Measurements from ENCODE around the gene SAFB2. TPM values are rescaled to one million over a fixed set of nuclear protein-coding genes. Genes with fewer than 3 reads are reported as not detected.

Gene SAFB2
- polyA plus RNA-seq, 1 donor from 2014 or later = 40.1 TPM

DNA sequence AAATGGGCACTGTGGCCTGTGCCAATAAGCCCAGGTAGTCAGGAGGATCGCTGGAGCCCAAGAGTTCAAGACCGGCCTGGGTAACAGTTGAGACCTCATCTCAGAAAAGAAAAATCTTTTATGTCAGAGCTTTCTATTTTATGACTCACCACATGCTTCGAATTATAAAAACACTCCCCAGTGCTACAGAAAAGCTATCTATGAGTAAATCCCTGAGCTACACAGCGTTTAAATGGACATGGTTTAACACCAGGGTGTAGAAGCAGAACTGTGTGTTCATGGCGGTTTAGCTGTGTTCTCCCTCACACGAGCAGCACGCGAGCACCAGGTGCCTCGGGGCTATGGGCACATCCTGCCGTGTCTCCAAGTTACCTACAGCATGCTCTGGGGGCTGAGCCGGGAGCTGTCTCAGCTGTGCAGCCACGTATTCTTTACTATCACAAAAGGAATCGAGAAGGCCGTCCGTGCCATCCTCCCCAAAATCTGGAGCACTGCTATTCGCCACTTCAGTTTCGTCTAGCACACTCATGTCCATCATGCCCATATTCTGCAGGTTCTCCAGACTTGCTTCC, 6.7 kb downstream of the SAFB2 start:
- Histone ChIP-seq H3F3A (ENCODE audit: insufficient read depth, low read length, poor library complexity, severe bottlenecking) (no peaks in the 10 kb centered on the region), H3K9ac (ENCODE audit: low read length) (no peak overlapping the region), H3K4me3 (ENCODE audit: low read length) (no peak overlapping the region), H3K36me3 (ENCODE audit: insufficient read depth, low read length) (no peaks in the 10 kb centered on the region), H3K9me2 (ENCODE audit: insufficient read depth, low read length) (no peaks in the 10 kb centered on the region), H2AFZ (ENCODE audit: low read depth, low read length) (no peak overlapping the region), H3K27me3 (ENCODE audit: insufficient read depth, low read depth, low read length) (no peaks in the 10 kb centered on the region), H4K20me1 (ENCODE audit: insufficient read depth) (no peaks in the 10 kb centered on the region), H3K27ac (ENCODE audit: low read length) (no peak overlapping the region), H3K9me3 (ENCODE audit: low read length) (no peaks in the 10 kb centered on the region), H3K79me2 (replicated peaks; ENCODE audit: insufficient read depth, low read length) (peaks cover 39% of the 10 kb centered on the region), H3K4me2 (ENCODE audit: low read length) (no peak overlapping the region)
- TF ChIP-seq SMC3 (conservative IDR thresholded peaks at IDR 0.05; ENCODE audit: poor library complexity) = no peak
- no peak for TF ChIP-seq EZH2 (IDR thresholded peaks at IDR 0.05; ENCODE audit: borderline replicate concordance, insufficient read depth, low read length, poor library complexity, severe bottlenecking)
- no peak for TF ChIP-seq POLR2AphosphoS5 (IDR thresholded peaks at IDR 0.05)
- no peak for TF ChIP-seq RAD21 (conservative IDR thresholded peaks at IDR 0.05)
- no peak for TF ChIP-seq MXI1 (conservative IDR thresholded peaks at IDR 0.05; ENCODE audit: poor library complexity, severe bottlenecking)
- TF ChIP-seq TAF1 (IDR thresholded peaks at IDR 0.05; ENCODE audit: low read depth) = no peak
- no peak for TF ChIP-seq EP300 (conservative IDR thresholded peaks at IDR 0.05; ENCODE audit: poor library complexity, severe bottlenecking)
- TF ChIP-seq, protein P1, sequence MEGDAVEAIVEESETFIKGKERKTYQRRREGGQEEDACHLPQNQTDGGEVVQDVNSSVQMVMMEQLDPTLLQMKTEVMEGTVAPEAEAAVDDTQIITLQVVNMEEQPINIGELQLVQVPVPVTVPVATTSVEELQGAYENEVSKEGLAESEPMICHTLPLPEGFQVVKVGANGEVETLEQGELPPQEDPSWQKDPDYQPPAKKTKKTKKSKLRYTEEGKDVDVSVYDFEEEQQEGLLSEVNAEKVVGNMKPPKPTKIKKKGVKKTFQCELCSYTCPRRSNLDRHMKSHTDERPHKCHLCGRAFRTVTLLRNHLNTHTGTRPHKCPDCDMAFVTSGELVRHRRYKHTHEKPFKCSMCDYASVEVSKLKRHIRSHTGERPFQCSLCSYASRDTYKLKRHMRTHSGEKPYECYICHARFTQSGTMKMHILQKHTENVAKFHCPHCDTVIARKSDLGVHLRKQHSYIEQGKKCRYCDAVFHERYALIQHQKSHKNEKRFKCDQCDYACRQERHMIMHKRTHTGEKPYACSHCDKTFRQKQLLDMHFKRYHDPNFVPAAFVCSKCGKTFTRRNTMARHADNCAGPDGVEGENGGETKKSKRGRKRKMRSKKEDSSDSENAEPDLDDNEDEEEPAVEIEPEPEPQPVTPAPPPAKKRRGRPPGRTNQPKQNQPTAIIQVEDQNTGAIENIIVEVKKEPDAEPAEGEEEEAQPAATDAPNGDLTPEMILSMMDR (IDR thresholded peaks at IDR 0.05; ENCODE audit: poor library complexity, severe bottlenecking) = no peak

DNA sequence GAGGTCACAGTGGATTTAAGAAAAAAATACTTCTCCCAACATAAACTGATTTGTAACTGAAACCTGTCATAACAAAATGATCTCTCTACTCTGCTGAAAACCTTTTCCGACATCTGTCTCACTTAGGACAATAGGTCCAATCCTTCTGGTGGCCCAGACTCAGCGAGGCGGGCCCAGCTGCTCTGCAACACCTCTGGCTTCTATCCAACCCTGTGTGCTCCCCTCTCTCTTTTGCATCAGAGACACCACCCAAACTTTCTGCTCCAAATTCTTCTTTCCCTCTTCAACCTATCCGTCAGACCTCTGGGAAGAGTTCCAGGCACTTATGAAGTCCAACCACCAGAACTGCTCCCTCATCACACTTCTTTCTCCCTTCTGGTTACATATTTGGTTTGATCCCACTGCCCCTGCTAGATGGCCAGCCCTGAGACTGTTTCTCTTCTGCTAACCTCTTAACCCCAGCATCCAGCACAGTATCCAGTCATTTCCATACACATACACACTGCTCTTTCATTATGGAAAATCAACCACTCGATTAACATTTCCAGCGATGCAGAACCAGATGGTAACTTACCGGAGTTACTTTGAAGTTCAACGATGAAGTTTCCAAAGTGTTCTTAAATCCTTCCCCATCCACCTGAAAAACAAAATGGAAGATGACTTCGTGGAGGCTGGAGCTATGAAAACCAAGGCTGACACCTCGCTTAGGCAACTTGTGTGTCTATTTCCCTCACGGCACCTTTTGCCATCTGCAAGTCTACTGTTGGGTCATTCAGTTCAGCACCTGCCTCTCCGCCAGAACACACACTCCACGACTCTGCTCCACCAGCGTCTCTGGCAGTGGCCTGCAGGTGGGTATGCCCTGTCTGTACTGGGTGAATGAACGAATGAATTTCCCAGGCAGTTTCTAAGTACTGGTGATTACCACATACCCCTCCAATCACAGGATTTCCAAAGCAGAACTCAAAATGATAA, 9.4 kb downstream of the SAFB2 start:
- Histone ChIP-seq H3K27me3 (ENCODE audit: insufficient read depth, low read depth, low read length) (no peaks in the 10 kb centered on the region), H4K20me1 (ENCODE audit: insufficient read depth) (no peaks in the 10 kb centered on the region), H3K27ac (ENCODE audit: low read length) (no peak overlapping the region), H3K9me3 (ENCODE audit: low read length) (no peaks in the 10 kb centered on the region), H3K79me2 (replicated peaks; ENCODE audit: insufficient read depth, low read length) (peaks cover 12% of the 10 kb centered on the region), H3F3A (ENCODE audit: insufficient read depth, low read length, poor library complexity, severe bottlenecking) (no peaks in the 10 kb centered on the region), H3K4me3 (ENCODE audit: low read length) (no peak overlapping the region), H3K9ac (ENCODE audit: low read length) (no peak overlapping the region), H3K9me2 (ENCODE audit: insufficient read depth, low read length) (no peaks in the 10 kb centered on the region), H3K4me2 (ENCODE audit: low read length) (no peak overlapping the region), H3K36me3 (ENCODE audit: insufficient read depth, low read length) (peaks cover 3% of the 10 kb centered on the region), H2AFZ (ENCODE audit: low read depth, low read length) (no peak overlapping the region)
- TF ChIP-seq EZH2 (IDR thresholded peaks at IDR 0.05; ENCODE audit: borderline replicate concordance, insufficient read depth, low read length, poor library complexity, severe bottlenecking) (no peak), EP300 (conservative IDR thresholded peaks at IDR 0.05; ENCODE audit: poor library complexity, severe bottlenecking) (no peak), SMC3 (conservative IDR thresholded peaks at IDR 0.05; ENCODE audit: poor library complexity) (no peak), RAD21 (conservative IDR thresholded peaks at IDR 0.05) (no peak), POLR2AphosphoS5 (IDR thresholded peaks at IDR 0.05) (no peak), MXI1 (conservative IDR thresholded peaks at IDR 0.05; ENCODE audit: poor library complexity, severe bottlenecking) (no peak), TAF1 (IDR thresholded peaks at IDR 0.05; ENCODE audit: low read depth) (no peak)
- TF ChIP-seq, protein P2, sequence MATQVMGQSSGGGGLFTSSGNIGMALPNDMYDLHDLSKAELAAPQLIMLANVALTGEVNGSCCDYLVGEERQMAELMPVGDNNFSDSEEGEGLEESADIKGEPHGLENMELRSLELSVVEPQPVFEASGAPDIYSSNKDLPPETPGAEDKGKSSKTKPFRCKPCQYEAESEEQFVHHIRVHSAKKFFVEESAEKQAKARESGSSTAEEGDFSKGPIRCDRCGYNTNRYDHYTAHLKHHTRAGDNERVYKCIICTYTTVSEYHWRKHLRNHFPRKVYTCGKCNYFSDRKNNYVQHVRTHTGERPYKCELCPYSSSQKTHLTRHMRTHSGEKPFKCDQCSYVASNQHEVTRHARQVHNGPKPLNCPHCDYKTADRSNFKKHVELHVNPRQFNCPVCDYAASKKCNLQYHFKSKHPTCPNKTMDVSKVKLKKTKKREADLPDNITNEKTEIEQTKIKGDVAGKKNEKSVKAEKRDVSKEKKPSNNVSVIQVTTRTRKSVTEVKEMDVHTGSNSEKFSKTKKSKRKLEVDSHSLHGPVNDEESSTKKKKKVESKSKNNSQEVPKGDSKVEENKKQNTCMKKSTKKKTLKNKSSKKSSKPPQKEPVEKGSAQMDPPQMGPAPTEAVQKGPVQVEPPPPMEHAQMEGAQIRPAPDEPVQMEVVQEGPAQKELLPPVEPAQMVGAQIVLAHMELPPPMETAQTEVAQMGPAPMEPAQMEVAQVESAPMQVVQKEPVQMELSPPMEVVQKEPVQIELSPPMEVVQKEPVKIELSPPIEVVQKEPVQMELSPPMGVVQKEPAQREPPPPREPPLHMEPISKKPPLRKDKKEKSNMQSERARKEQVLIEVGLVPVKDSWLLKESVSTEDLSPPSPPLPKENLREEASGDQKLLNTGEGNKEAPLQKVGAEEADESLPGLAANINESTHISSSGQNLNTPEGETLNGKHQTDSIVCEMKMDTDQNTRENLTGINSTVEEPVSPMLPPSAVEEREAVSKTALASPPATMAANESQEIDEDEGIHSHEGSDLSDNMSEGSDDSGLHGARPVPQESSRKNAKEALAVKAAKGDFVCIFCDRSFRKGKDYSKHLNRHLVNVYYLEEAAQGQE (IDR thresholded peaks at IDR 0.05; ENCODE audit: borderline replicate concordance) = no peak
- TF ChIP-seq, protein P1 (IDR thresholded peaks at IDR 0.05; ENCODE audit: poor library complexity, severe bottlenecking) = no peak
